ENCODE results near the gene ERAP2.
"Not testable (repeated sequence)": the region's sequence is repeated elsewhere in the genome, so short reads cannot be mapped to it uniquely, and the experiment has no call there.

Gene ERAP2

DNA sequence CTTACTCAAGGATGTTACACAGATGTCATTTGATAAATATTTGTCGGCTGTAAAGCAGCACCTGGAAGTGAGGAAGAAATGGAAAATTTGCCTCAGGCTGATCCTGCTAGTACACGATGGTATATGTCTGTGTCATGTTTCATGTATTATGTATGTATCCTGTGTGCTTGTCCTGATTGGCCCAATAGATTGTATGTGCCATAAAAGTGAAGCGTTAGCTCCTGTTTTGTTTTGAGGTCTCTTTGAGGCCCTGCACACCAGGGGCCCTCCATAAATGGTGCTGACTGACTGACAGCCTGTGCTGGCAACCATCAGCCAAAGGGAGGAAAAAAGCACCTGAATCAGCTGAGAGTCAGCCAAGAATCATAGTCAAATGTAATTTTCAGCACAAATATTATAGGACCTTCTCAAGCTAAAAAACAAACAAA, 47.7 kb downstream of the ERAP2 start:
- Histone ChIP-seq H3K36me3 (ENCODE audit: insufficient read depth, low read length) (no peaks in the 10 kb centered on the region), H3K9ac (ENCODE audit: low read depth, low read length) (no peak overlapping the region), H3K27me3 (ENCODE audit: insufficient read depth, low read length) (no peaks in the 10 kb centered on the region), H3K9me3 (ENCODE audit: insufficient read depth, low read depth, low read length) (no peaks in the 10 kb centered on the region), H3K27ac (ENCODE audit: low read depth, low read length) (no peak overlapping the region), H3K4me1 (ENCODE audit: insufficient read depth, low read length) (0 out of 2 replicates have a peak, but pooled peaks cover 4% of the 10 kb centered on the region), H3K4me3 (ENCODE audit: low read length) (no peak overlapping the region)
- 69% methylated on average over 3 of the region's 3 CpGs for WGBS

DNA sequence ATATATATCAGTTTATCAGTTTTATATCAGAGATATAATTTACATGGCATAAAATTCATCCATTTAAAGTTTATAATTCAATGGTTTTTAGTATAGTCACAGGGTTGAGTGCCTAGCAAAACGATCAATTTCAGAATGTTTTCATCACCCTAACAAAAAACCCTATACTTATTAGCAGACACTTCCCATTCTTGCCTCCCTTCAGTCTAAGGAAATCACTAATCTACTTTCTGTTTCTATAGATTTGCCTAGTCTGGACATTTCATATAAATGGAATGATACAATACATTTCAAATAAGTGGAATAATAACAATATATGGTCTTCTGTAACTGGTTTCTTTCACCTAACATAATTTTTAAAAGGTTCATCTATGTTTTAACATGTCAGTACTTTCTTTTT, 50.0 kb downstream of the ERAP2 start:
- no peak overlapping the region for H3K4me3 ChIP-seq (ENCODE audit: low read length)
- no peaks in the 10 kb centered on the region for H3K27me3 ChIP-seq (ENCODE audit: insufficient read depth, low read length)
- H3K9ac ChIP-seq (ENCODE audit: low read depth, low read length), result no peak overlapping the region
- no peaks in the 10 kb centered on the region for H3K9me3 ChIP-seq (ENCODE audit: insufficient read depth, low read depth, low read length)
- 0 out of 2 replicates have a peak, but pooled peaks cover 4% of the 10 kb centered on the region for H3K4me1 ChIP-seq (ENCODE audit: insufficient read depth, low read length)
- 100% methylated on average over 1 of the region's 1 CpG for WGBS
- H3K36me3 ChIP-seq (ENCODE audit: insufficient read depth, low read length), result no peaks in the 10 kb centered on the region
- no peak overlapping the region for H3K27ac ChIP-seq (ENCODE audit: low read depth, low read length)

DNA sequence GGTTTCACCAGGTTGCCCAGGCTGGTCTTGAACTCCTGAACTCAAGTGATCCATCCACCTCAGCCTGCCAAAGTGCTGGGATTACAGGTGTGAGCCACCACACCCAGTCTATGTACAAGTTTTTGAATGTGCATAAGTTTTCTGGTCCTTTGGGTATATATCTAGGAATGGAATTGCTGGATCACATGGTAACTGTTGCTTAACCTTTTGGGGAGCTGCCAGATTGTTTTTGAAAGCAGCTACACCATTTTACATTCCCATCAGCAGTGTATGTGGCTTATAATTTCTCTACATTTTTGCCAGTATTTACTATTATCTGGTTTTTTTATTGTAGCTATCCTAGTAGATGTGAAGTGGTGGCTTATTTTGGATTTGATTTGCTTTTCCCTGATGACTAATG, 50.7 kb downstream of the ERAP2 start:
- no peaks in the 10 kb centered on the region for H3K9me3 ChIP-seq (ENCODE audit: insufficient read depth, low read depth, low read length)
- no peaks in the 10 kb centered on the region for H3K27me3 ChIP-seq (ENCODE audit: insufficient read depth, low read length)
- no peaks in the 10 kb centered on the region for H3K36me3 ChIP-seq (ENCODE audit: insufficient read depth, low read length)
- 0 out of 2 replicates have a peak, but pooled peaks cover 4% of the 10 kb centered on the region for H3K4me1 ChIP-seq (ENCODE audit: insufficient read depth, low read length)
- H3K4me3 ChIP-seq (ENCODE audit: low read length), result no peak overlapping the region
- H3K27ac ChIP-seq (ENCODE audit: low read depth, low read length), result no peak overlapping the region
- H3K9ac ChIP-seq (ENCODE audit: low read depth, low read length), result no peak overlapping the region

DNA sequence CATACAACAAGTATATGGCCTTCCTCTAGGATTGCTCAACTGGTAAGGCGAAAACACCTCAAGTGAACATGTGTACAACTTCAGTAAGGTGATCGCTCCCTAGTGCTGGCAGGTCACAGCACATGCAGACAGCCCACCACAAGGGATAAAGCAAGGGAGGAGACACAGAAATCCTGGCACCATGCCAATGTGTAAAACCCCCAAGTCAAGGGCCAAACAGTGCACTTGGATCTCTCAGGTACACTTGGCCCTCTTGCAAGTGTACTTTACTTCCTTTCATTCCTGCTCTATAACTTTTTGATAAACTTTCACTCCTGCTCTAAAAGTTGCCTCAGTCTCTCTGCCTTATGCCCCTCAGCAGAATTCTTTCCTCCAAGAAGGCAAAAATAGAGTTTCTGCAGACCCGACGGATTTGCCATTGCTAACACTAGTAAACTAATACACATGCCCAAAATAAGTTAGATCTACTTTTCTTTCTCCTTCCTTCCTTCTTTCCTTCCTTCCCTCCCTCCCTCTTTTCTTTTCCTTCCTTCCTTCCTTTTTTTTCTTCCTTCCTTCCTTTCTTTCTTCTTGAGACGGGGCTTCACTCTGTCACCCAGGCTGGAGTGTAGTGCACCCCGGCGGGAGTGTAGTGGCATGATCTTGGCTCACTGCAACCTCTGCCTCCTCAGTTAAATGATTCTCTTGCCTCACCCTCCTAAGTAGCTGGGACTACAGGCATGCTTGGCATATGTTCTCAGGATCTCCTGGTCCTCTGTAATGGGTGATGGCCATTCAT, 52.8 kb downstream of the ERAP2 start:
- no peaks in the 10 kb centered on the region for H3K36me3 ChIP-seq (ENCODE audit: insufficient read depth, low read length)
- H3K27me3 ChIP-seq (ENCODE audit: insufficient read depth, low read length), result peaks cover 8% of the 10 kb centered on the region
- no peak overlapping the region for H3K4me3 ChIP-seq (ENCODE audit: low read length)
- H3K9ac ChIP-seq (ENCODE audit: low read depth, low read length), result no peak overlapping the region
- peaks cover 6% of the 10 kb centered on the region for H3K4me1 ChIP-seq (ENCODE audit: insufficient read depth, low read length)
- H3K9me3 ChIP-seq (ENCODE audit: insufficient read depth, low read depth, low read length), result no peaks in the 10 kb centered on the region
- whole genome bisulfite sequencing, result 94% methylated on average over 7 of the region's 7 CpGs
- no peak overlapping the region for H3K27ac ChIP-seq (ENCODE audit: low read depth, low read length)

DNA sequence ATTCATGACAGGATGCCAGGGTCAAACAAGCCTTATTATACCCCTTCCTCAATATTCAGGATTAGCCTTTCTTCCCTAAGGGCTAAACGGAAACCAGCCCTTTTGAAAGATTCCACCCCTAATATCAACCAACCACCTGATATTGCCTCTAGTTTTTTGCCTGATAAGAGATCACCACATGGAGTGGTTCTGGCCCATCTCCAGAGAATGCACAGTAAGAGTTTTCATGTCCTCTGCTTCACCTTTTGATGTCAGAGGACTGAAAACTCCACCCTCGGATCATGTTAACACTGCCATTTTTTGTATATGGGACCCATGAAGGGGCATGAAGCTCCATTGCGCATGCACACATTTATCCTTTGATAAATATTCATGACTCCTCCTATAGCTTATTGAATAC, 53.8 kb downstream of the ERAP2 start:
- H3K4me3 ChIP-seq (ENCODE audit: low read length), result no peak overlapping the region
- no peak overlapping the region for H3K27ac ChIP-seq (ENCODE audit: low read depth, low read length)
- H3K9me3 ChIP-seq (ENCODE audit: insufficient read depth, low read depth, low read length), result no peaks in the 10 kb centered on the region
- H3K27me3 ChIP-seq (ENCODE audit: insufficient read depth, low read length), result peaks cover 8% of the 10 kb centered on the region
- H3K9ac ChIP-seq (ENCODE audit: low read depth, low read length), result no peak overlapping the region
- peaks cover 7% of the 10 kb centered on the region for H3K4me1 ChIP-seq (ENCODE audit: insufficient read depth, low read length)
- 93% methylated on average over 3 of the region's 3 CpGs for WGBS
- no peaks in the 10 kb centered on the region for H3K36me3 ChIP-seq (ENCODE audit: insufficient read depth, low read length)

DNA sequence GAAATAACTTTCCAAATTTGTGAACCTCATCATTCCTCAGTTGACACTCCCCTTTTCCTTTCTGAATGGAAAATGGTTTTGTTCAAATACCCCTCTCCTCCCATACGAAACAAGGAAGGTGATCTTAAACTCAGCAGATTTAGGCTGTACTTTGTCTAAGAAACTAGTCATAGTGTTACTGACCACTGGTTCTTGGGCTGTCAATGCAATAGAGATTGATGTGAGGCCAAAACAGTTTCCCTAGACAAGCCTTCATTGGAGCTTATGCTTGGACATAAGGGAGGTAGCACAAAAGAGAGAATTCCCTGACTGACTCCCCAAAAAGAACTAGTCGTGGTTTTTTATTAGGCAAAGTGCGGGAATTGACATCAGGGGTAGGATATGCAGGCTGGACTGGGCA, 54.3 kb downstream of the ERAP2 start:
- peaks cover 8% of the 10 kb centered on the region for H3K27me3 ChIP-seq (ENCODE audit: insufficient read depth, low read length)
- no peak overlapping the region for H3K9ac ChIP-seq (ENCODE audit: low read depth, low read length)
- 94% methylated on average over 3 of the region's 3 CpGs for WGBS
- no peaks in the 10 kb centered on the region for H3K9me3 ChIP-seq (ENCODE audit: insufficient read depth, low read depth, low read length)
- H3K27ac ChIP-seq (ENCODE audit: low read depth, low read length), result no peak overlapping the region
- H3K4me3 ChIP-seq (ENCODE audit: low read length), result no peak overlapping the region
- H3K36me3 ChIP-seq (ENCODE audit: insufficient read depth, low read length), result no peaks in the 10 kb centered on the region
- H3K4me1 ChIP-seq (ENCODE audit: insufficient read depth, low read length), result peaks cover 7% of the 10 kb centered on the region

DNA sequence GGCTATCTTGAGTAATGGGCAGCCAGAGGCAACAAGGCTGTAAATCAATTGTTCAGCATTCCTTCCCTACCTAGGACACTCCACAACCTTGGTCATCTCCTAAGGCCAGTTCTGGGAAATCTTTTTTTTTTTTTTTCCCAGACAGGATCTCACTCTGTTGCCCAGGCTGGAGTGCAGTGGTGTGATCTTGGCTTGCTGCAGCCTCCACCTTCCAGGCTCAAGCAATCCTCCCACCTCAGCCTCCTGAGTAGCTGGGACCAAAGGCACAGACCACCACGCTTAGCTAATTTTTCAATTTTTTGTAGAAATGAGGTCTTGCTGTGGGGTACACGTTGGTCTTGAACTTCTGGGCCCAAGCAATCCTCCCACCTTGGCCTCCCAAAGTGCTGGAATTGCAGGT, 54.7 kb downstream of the ERAP2 start:
- H3K27ac ChIP-seq (ENCODE audit: low read depth, low read length); H3K4me3 ChIP-seq (ENCODE audit: low read length); H3K9ac ChIP-seq (ENCODE audit: low read depth, low read length); H3K9me3 ChIP-seq (ENCODE audit: insufficient read depth, low read depth, low read length); H3K4me1 ChIP-seq (ENCODE audit: insufficient read depth, low read length); H3K36me3 ChIP-seq (ENCODE audit: insufficient read depth, low read length); H3K27me3 ChIP-seq (ENCODE audit: insufficient read depth, low read length): not testable (repeated sequence)
- 93% methylated on average over 2 of the region's 2 CpGs for WGBS

DNA sequence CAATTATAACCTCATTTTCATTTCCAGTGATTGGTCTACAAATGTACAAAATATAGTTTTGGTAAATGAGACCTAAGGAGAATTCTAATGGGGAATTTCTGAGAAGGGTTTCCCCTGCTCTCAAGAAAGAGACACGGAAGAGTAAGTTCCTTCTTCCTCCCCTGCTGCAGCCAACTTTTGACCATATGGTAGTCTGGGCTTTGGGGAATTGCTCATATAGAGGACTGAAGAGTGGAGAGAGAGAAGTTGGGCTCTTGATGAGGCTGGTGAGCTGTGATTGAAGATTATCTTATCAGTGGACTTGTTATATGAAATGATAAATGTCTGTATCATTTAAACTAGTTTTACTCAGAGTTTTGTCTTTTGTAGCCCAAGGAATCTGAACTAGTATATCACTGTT, 55.3 kb downstream of the ERAP2 start:
- no peak overlapping the region for H3K9ac ChIP-seq (ENCODE audit: low read depth, low read length)
- H3K27me3 ChIP-seq (ENCODE audit: insufficient read depth, low read length), result peaks cover 11% of the 10 kb centered on the region
- H3K9me3 ChIP-seq (ENCODE audit: insufficient read depth, low read depth, low read length), result no peaks in the 10 kb centered on the region
- H3K36me3 ChIP-seq (ENCODE audit: insufficient read depth, low read length), result no peaks in the 10 kb centered on the region
- WGBS, result 100% methylated on average over 1 of the region's 1 CpG
- H3K27ac ChIP-seq (ENCODE audit: low read depth, low read length), result no peak overlapping the region
- no peak overlapping the region for H3K4me3 ChIP-seq (ENCODE audit: low read length)
- H3K4me1 ChIP-seq (ENCODE audit: insufficient read depth, low read length), result peaks cover 7% of the 10 kb centered on the region

DNA sequence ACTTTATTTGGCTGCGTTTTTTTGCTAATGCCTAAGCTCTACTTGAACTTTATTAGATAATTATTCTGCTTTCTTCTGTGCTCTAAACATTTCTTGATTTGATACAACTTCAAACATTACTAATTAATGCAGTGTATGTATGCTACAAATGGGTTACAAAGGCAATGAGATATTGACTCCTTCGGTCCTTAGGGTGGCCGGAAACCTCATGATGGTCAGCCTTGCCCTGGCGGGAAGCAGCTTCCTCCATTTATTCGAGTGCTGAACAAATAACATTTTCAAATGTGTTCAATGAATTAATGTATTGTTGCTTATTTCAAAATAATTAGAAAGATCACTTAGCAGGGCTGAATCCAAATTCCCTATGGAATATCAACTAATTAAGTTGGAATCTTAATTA, 55.7 kb downstream of the ERAP2 start:
- H3K4me1 ChIP-seq (ENCODE audit: insufficient read depth, low read length), result peaks cover 11% of the 10 kb centered on the region

DNA sequence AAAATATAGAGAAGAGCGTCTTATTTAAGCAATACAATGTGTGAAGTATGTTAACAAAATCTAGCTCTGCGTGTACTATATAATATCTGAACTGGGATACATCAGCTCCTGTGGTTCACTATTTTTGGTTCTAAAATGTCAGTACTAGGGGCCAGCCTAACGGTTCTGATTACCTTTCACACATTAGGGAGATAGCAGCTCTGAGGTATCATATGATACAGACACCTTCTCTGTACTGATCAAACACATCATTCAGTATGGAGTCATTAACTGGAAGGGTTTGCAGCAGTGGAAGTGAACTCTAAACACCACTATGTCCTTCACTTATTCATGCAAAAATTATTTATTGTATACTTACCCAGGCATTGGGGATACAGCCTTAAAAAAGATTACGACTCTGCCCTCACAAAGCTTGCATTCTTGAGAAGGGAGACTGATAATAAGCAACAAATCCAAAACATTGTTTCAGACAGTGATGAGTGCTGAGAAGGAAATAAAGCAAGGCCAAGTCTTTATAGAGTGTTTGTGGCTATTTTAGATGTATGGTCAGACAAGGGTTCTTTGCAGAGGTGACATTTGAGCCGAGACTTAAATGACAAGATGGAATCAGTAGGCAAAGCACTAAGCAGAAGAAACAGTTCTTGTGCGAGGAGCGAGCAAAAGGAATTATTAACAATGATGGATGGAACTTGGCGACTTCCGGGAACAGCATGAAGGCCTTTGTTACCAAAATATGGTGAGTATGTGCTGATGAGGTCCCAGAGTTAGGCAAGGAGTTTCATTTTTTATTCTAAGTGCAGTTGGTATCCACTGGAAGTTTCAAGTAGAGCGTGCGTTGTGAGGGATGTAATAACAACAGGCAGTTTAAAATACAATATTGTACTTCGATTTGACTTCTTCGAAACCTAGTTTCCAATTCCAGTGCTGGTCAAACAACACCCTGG, 57.7 kb downstream of the ERAP2 start:
- no peaks in the 10 kb centered on the region for H3K36me3 ChIP-seq (ENCODE audit: insufficient read depth, low read length)
- H3K27me3 ChIP-seq (ENCODE audit: insufficient read depth, low read length), result peaks cover 32% of the 10 kb centered on the region
- peak overlapping the region; percentile 89 for H3K4me3 ChIP-seq (ENCODE audit: low read length)
- peaks cover 12% of the 10 kb centered on the region for H3K4me1 ChIP-seq (ENCODE audit: insufficient read depth, low read length)
- no peaks in the 10 kb centered on the region for H3K9me3 ChIP-seq (ENCODE audit: insufficient read depth, low read depth, low read length)
- peak overlapping the region; percentile 76 for H3K9ac ChIP-seq (ENCODE audit: low read depth, low read length)
- peak overlapping the region; percentile 78 for H3K27ac ChIP-seq (ENCODE audit: low read depth, low read length)
- 32% methylated on average over 13 of the region's 13 CpGs for WGBS

More for the DNA sequence above, 55.7 kb downstream of the ERAP2 start:
- Histone ChIP-seq H3K9me3 (ENCODE audit: insufficient read depth, low read depth, low read length) (no peaks in the 10 kb centered on the region), H3K27me3 (ENCODE audit: insufficient read depth, low read length) (peaks cover 16% of the 10 kb centered on the region), H3K4me3 (ENCODE audit: low read length) (no peak overlapping the region), H3K9ac (ENCODE audit: low read depth, low read length) (no peak overlapping the region), H3K27ac (ENCODE audit: low read depth, low read length) (no peak overlapping the region), H3K36me3 (ENCODE audit: insufficient read depth, low read length) (no peaks in the 10 kb centered on the region)
- 97% methylated on average over 5 of the region's 5 CpGs for WGBS

All from HUES64 (cell line).